ENCODE data around the gene TNFRSF19. TPM values are rescaled to one million over a fixed set of nuclear protein-coding genes. Genes with fewer than 3 reads are reported as not detected.

The TNFRSF19 gene
- total RNA-seq, 2 experiments from 2014 or later = 0.08 to 0.10 TPM

GRCh38 chr13:23615395-23616081 is 45.3 kb downstream of the TNFRSF19 start:
- no peaks in the 10 kb centered on the region for H3K36me3 Mint-ChIP-seq (ENCODE audit: low read depth)
- H3K4me3 Mint-ChIP-seq = no peak overlapping the region
- DNase-seq = no peak
- POLR2A ChIA-PET = no interaction called here
- H3K9me3 Mint-ChIP-seq = no peaks in the 10 kb centered on the region
- peaks cover 5% of the 10 kb centered on the region for H3K4me1 Mint-ChIP-seq
- H3K27ac Mint-ChIP-seq = no peak overlapping the region
- CTCF ChIA-PET = no interaction called here
- peaks cover 23% of the 10 kb centered on the region for H3K27me3 Mint-ChIP-seq

- Mint-ChIP-seq H3K4me1 (peaks cover 5% of the 10 kb centered on the region), H3K4me3 (no peak overlapping the region), H3K36me3 (ENCODE audit: low read depth) (no peaks in the 10 kb centered on the region), H3K27ac (no peak overlapping the region), H3K9me3 (no peaks in the 10 kb centered on the region), H3K27me3 (peaks cover 23% of the 10 kb centered on the region)
- POLR2A ChIA-PET = no interaction called here
- CTCF ChIA-PET = no interaction called here
- DNase-seq = no peak
Observed at GRCh38 chr13:23616228-23616627, 46.0 kb downstream of the TNFRSF19 start.

- no peak for DNase-seq
- H3K27me3 Mint-ChIP-seq = peaks cover 18% of the 10 kb centered on the region
- peaks cover 5% of the 10 kb centered on the region for H3K4me1 Mint-ChIP-seq
- POLR2A ChIA-PET = no interaction called here
- H3K36me3 Mint-ChIP-seq (ENCODE audit: low read depth) = no peaks in the 10 kb centered on the region
- no peak overlapping the region for H3K27ac Mint-ChIP-seq
- H3K4me3 Mint-ChIP-seq = no peak overlapping the region
- CTCF ChIA-PET = no interaction called here
- H3K9me3 Mint-ChIP-seq = no peaks in the 10 kb centered on the region
Observed at GRCh38 chr13:23617551-23618024, 47.4 kb downstream of the TNFRSF19 start.

GRCh38 chr13:23618341-23618740 is 48.1 kb downstream of the TNFRSF19 start:
- POLR2A ChIA-PET = no interaction called here
- DNase-seq = no peak
- no peak overlapping the region for H3K27ac Mint-ChIP-seq
- H3K36me3 Mint-ChIP-seq (ENCODE audit: low read depth) = no peaks in the 10 kb centered on the region
- H3K4me1 Mint-ChIP-seq = peaks cover 5% of the 10 kb centered on the region
- CTCF ChIA-PET = no interaction called here
- H3K4me3 Mint-ChIP-seq = no peak overlapping the region
- H3K27me3 Mint-ChIP-seq = peaks cover 14% of the 10 kb centered on the region
- H3K9me3 Mint-ChIP-seq = no peaks in the 10 kb centered on the region

GRCh38 chr13:23619068-23619855 is 49.0 kb downstream of the TNFRSF19 start:
- Mint-ChIP-seq H3K27me3 (peaks cover 6% of the 10 kb centered on the region), H3K4me3 (no peak overlapping the region), H3K9me3 (no peaks in the 10 kb centered on the region), H3K4me1 (peaks cover 5% of the 10 kb centered on the region), H3K36me3 (ENCODE audit: low read depth) (no peaks in the 10 kb centered on the region), H3K27ac (no peak overlapping the region)
- ChIA-PET POLR2A (no interaction called here), CTCF (no interaction called here)
- DNase-seq = no peak

- Mint-ChIP-seq H3K4me3 (no peak overlapping the region), H3K9me3 (no peaks in the 10 kb centered on the region), H3K27ac (no peak overlapping the region), H3K36me3 (ENCODE audit: low read depth) (no peaks in the 10 kb centered on the region), H3K4me1 (peaks cover 5% of the 10 kb centered on the region), H3K27me3 (peaks cover 4% of the 10 kb centered on the region)
- no peak for DNase-seq
- POLR2A ChIA-PET = no interaction called here
- CTCF ChIA-PET = no interaction called here
Observed at GRCh38 chr13:23620211-23620610, 50.0 kb downstream of the TNFRSF19 start.

GRCh38 chr13:23620613-23621315 is 50.6 kb downstream of the TNFRSF19 start:
- Mint-ChIP-seq H3K27me3 (peaks cover 2% of the 10 kb centered on the region), H3K27ac (no peak overlapping the region), H3K9me3 (no peaks in the 10 kb centered on the region), H3K4me1 (peaks cover 5% of the 10 kb centered on the region), H3K4me3 (no peak overlapping the region), H3K36me3 (ENCODE audit: low read depth) (no peaks in the 10 kb centered on the region)
- ChIA-PET POLR2A (no interaction called here), CTCF (no interaction called here)
- no peak for DNase-seq

- Mint-ChIP-seq H3K36me3 (ENCODE audit: low read depth) (no peaks in the 10 kb centered on the region), H3K27me3 (peaks cover 2% of the 10 kb centered on the region), H3K9me3 (no peaks in the 10 kb centered on the region), H3K4me3 (no peak overlapping the region), H3K4me1 (peaks cover 5% of the 10 kb centered on the region), H3K27ac (no peak overlapping the region)
- no peak for DNase-seq
- ChIA-PET POLR2A (no interaction called here), CTCF (no interaction called here)
Observed at GRCh38 chr13:23621316-23621645, 51.1 kb downstream of the TNFRSF19 start.

- Mint-ChIP-seq H3K27me3 (peaks cover 2% of the 10 kb centered on the region), H3K36me3 (ENCODE audit: low read depth) (no peaks in the 10 kb centered on the region), H3K9me3 (no peaks in the 10 kb centered on the region), H3K4me3 (no peak overlapping the region), H3K27ac (no peak overlapping the region), H3K4me1 (peaks cover under 1% of the 10 kb centered on the region)
- ChIA-PET POLR2A (no interaction called here), CTCF (interaction anchor here (1.5 kb wide), 1 partner anchor 52 kb away, joined by 4 read pairs; no protein-coding TSS in a partner anchor)
- no peak for DNase-seq
Observed at GRCh38 chr13:23622985-23623384, 52.8 kb downstream of the TNFRSF19 start.

- no peak for DNase-seq
- CTCF ChIA-PET = no interaction called here
Observed at GRCh38 chr13:23623394-23623793, 53.2 kb downstream of the TNFRSF19 start.

GRCh38 chr13:23626700-23627099 is 56.5 kb downstream of the TNFRSF19 start:
- DNase-seq = no peak
- H3K9me3 Mint-ChIP-seq = no peaks in the 10 kb centered on the region
- no peak overlapping the region for H3K4me3 Mint-ChIP-seq
- ChIA-PET CTCF (no interaction called here), POLR2A (no interaction called here)
- H3K36me3 Mint-ChIP-seq (ENCODE audit: low read depth) = no peaks in the 10 kb centered on the region
- H3K27ac Mint-ChIP-seq = no peak overlapping the region
- peaks cover 2% of the 10 kb centered on the region for H3K27me3 Mint-ChIP-seq
- H3K4me1 Mint-ChIP-seq = no peaks in the 10 kb centered on the region

More at GRCh38 chr13:23623394-23623793, 53.2 kb downstream of the TNFRSF19 start:
- Mint-ChIP-seq H3K27me3 (no peaks in the 10 kb centered on the region), H3K27ac (no peak overlapping the region), H3K4me3 (no peak overlapping the region), H3K4me1 (no peaks in the 10 kb centered on the region), H3K36me3 (ENCODE audit: low read depth) (no peaks in the 10 kb centered on the region), H3K9me3 (no peaks in the 10 kb centered on the region)
- POLR2A ChIA-PET = no interaction called here

- H3K9me3 Mint-ChIP-seq = no peaks in the 10 kb centered on the region
- H3K27ac Mint-ChIP-seq = no peak overlapping the region
- ChIA-PET POLR2A (no interaction called here), CTCF (no interaction called here)
- no peaks in the 10 kb centered on the region for H3K36me3 Mint-ChIP-seq (ENCODE audit: low read depth)
- no peaks in the 10 kb centered on the region for H3K4me1 Mint-ChIP-seq
- peaks cover 2% of the 10 kb centered on the region for H3K27me3 Mint-ChIP-seq
- H3K4me3 Mint-ChIP-seq = no peak overlapping the region
- DNase-seq = no peak
Observed at GRCh38 chr13:23627410-23627809, 57.2 kb downstream of the TNFRSF19 start.

GRCh38 chr13:23628250-23628649 is 58.0 kb downstream of the TNFRSF19 start:
- H3K4me3 Mint-ChIP-seq = no peak overlapping the region
- ChIA-PET CTCF (interaction anchor here (1.6 kb wide), 1 partner anchor 38 kb away, joined by 3 read pairs; no protein-coding TSS in a partner anchor), POLR2A (no interaction called here)
- no peak for DNase-seq
- no peak overlapping the region for H3K27ac Mint-ChIP-seq
- no peaks in the 10 kb centered on the region for H3K9me3 Mint-ChIP-seq
- peaks cover 2% of the 10 kb centered on the region for H3K27me3 Mint-ChIP-seq
- no peaks in the 10 kb centered on the region for H3K36me3 Mint-ChIP-seq (ENCODE audit: low read depth)
- H3K4me1 Mint-ChIP-seq = no peaks in the 10 kb centered on the region
